Prostate gland (tissue), 2 donors: ENCODE results near the gene C1orf105.

Experiments
- POLR2A ChIP-seq: fragments of 450-650 bp; IDR thresholded peaks from one replicate; pipeline ENCODE4 v1.6.1; 2016; ENCODE audit warnings: antibody characterized with exemption, mild to moderate bottlenecking
- POLR2AphosphoS5 ChIP-seq: sonication (generic); formaldehyde crosslinking; IDR thresholded peaks from one replicate; pipeline ENCODE4 v1.6.1; 2017; ENCODE audit warnings: antibody characterized with exemption
- TF ChIP-seq, protein P1 (sequence below), 4 experiments: fragments of 200-600 bp in 2 of 4; fragments of 450-650 bp in 2 of 4; sonication (generic) in 2 of 4; IDR thresholded peaks; 1 replicate in 3 of 4; 2 replicates in 1 of 4; pipeline ENCODE4 v1.5.1; 2016 to 2019; ENCODE audit warnings: antibody characterized with exemption in 4 of 4, mild to moderate bottlenecking in 2 of 4, moderate library complexity in 2 of 4

DNA sequence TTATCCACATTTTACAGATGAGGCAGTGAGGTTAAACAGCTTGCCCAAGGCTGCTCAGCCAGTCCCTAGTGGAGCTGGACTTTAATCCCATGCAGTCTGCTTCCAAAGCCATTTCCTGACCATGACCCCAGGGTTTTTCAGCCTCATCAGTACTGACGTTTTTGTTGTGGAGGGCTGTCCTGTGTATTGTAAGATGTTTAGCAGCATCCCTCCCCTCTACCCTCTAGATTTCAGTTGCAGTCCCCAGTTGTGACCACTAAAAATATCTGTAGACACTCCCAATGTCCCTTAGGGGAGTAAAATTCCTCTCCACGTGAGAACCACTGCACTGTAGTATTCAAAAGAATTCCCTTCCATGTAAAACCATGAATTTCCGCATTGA lies 30.2 kb upstream of the C1orf105 start:
- TF ChIP-seq, protein P1, sequence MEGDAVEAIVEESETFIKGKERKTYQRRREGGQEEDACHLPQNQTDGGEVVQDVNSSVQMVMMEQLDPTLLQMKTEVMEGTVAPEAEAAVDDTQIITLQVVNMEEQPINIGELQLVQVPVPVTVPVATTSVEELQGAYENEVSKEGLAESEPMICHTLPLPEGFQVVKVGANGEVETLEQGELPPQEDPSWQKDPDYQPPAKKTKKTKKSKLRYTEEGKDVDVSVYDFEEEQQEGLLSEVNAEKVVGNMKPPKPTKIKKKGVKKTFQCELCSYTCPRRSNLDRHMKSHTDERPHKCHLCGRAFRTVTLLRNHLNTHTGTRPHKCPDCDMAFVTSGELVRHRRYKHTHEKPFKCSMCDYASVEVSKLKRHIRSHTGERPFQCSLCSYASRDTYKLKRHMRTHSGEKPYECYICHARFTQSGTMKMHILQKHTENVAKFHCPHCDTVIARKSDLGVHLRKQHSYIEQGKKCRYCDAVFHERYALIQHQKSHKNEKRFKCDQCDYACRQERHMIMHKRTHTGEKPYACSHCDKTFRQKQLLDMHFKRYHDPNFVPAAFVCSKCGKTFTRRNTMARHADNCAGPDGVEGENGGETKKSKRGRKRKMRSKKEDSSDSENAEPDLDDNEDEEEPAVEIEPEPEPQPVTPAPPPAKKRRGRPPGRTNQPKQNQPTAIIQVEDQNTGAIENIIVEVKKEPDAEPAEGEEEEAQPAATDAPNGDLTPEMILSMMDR (IDR thresholded peaks at IDR 0.05): no peak
- TF ChIP-seq POLR2A (no peak), POLR2AphosphoS5 (no peak)
